HG03457 (cell line): Measurements from ENCODE around the gene ISG15.

ENCODE experiments used
- ATAC-seq: cut with Tn5 transposase; IDR thresholded peaks from one replicate; pipeline ENCODE4 v1.9.1; 2021; ENCODE audit warnings: moderate number of reproducible peaks; ENCODE audit not compliant: unreplicated experiment

Gene ISG15

GRCh38 chr1:1058921-1059493 lies 45.7 kb downstream of the ISG15 start:
- ATAC-seq, result peak; percentile 16

- peak; percentile 44 for ATAC-seq
Observed at GRCh38 chr1:1059494-1060280, 46.4 kb downstream of the ISG15 start.

GRCh38 chr1:1060281-1061000 lies 47.1 kb downstream of the ISG15 start:
- no peak for ATAC-seq

GRCh38 chr1:1061682-1062345 lies 48.5 kb downstream of the ISG15 start:
- no peak for ATAC-seq

- ATAC-seq, result no peak
Observed at GRCh38 chr1:1062348-1063163, 49.3 kb downstream of the ISG15 start.

GRCh38 chr1:1063261-1063944 lies 50.1 kb downstream of the ISG15 start:
- no peak for ATAC-seq
